Smooth muscle cell of the brain vasculature (primary cell): ENCODE data around the gene VARS2.
"Not testable (repeated sequence)": the region's sequence is repeated elsewhere in the genome, so short reads cannot be mapped to it uniquely, and the experiment has no call there.

Experiments
- DNase-seq: peaks from one replicate; pipeline ENCODE4 v3.0.0-alpha.2; 2012; ENCODE audit warnings: low read depth, low spot score

The VARS2 gene

GRCh38 chr6:30962716-30963115 is 48.7 kb downstream of the VARS2 start:
- no peak for DNase-seq

DNA sequence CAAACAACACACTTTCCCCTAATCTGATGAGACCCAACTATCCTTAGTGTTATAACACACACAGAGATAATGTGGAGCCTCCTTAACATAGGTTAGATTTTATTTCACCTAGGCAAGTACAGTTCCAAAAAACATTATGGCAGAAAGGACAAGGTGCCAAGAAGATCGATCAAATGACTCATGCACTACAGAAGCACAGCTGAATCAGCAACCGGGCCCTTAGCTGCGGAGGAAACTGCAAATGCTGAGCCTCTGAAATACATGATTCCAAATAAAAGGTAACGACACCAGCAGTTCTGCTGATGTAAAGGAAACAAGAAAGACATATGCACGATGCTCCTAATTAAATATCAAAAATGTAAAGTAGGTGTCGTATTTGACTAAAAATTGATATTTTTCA is 49.6 kb downstream of the VARS2 start:
- no peak for DNase-seq

GRCh38 chr6:30964075-30964474 is 50.0 kb downstream of the VARS2 start:
- DNase-seq = no peak

GRCh38 chr6:30965140-30965601 is 51.1 kb downstream of the VARS2 start:
- no peak for DNase-seq

DNA sequence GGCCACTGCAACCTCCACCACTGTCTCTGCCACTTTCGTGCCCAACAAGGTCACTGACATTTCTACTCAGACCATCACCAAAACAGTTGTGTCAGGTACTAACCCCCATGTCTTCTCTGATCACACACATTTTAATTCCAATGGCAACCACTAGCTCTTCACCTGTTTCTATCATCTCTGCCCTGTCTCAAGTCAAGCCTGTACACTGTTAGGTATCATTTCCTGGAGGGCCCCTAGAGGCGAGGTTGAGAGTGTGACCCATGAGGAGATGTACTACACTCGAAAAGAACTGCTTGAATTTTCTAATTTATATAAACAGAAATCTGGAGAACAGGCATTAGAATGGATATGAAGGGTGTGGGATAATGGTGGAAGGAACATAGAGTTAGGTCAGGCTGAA is 52.1 kb downstream of the VARS2 start:
- no peak for DNase-seq

- DNase-seq = not testable (repeated sequence)
Measured at GRCh38 chr6:30969171-30969570, 55.1 kb downstream of the VARS2 start.

GRCh38 chr6:30970946-30971345 is 56.9 kb downstream of the VARS2 start:
- DNase-seq = no peak

- no peak for DNase-seq
Measured at GRCh38 chr6:30972816-30973215, 58.8 kb downstream of the VARS2 start.

DNA sequence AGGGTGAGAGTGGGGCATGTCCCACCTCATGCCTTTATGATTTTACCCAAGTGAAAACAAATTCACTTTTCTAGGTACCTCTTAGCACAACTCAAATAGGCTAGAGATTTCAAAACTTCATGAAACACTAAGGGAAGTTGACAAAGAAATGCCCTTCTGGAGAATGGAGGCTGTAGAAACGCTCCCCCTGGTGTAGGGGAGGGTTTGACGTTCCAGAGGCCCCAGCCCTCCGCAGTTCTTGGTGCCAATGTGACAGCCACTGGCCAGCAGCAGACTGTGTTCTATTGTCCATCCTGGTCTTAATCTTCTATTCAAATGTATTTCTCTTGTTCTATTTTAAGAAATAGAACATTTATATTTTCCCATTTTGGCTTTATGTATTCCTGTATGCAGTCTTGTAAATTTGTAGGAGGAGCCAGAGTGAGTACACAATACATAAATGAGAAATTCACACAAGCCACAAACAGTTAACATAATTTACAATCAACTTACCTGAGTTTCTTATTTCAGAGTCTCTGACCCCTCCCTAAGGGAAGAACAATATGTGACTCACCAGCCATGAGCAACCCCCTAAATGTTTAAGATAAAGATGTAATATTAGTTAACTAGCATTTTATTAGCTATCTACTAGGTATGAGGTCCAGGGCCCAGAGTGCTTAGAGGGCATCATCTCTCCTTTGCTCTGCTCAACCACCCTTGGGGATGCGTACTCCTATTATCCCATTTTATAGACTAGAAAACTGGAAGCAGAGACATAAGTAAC is 60.6 kb downstream of the VARS2 start:
- DNase-seq = no peak
